Natural killer cell treated with Interleukin-12 subunit alpha and Interleukin-12 subunit beta and Interleukin-15 and Interleukin-18, amount 100 ng/mL, for 72 hours (primary cell): ENCODE measurements around the gene AGER. TPM values are rescaled to one million over a fixed set of nuclear protein-coding genes. Genes with fewer than 3 reads are reported as not detected.
A peak's percentile ranks its signal among the peaks of the same experiment; 100 is the strongest.
"Not testable (repeated sequence)": the region's sequence is repeated elsewhere in the genome, so short reads cannot be mapped to it uniquely, and the experiment has no call there.

ENCODE experiments used
- ATAC-seq, 2 donors: fragments of 150-1000 bp; cut with Tn5 transposase in 1 of 2; sonication (Bioruptor Pico), chemical (Tn5 transposase) in 1 of 2; 2 replicates each; pipeline ENCODE4 v1.10.0; 2021
- DNase-seq: peaks from one replicate; pipeline ENCODE4 v3.0.0; 2022; ENCODE audit warnings: low spot score
- H3K27ac Mint-ChIP-seq, 2 donors: 1 replicate in 1 of 2; 2 replicates in 1 of 2; pipeline ENCODE4 v1.8.0; 2022; ENCODE audit warnings: mixed read lengths in 2 of 2, mild to moderate bottlenecking in 1 of 2, moderate library complexity in 1 of 2
- H3K27me3 Mint-ChIP-seq, 2 donors: 1 replicate in 1 of 2; 2 replicates in 1 of 2; pipeline ENCODE4 v1.8.0; 2022; ENCODE audit warnings: mixed read lengths in 2 of 2
- H3K36me3 Mint-ChIP-seq: one replicate; pipeline ENCODE4 v1.8.0; 2022; ENCODE audit warnings: mixed read lengths
- H3K4me1 Mint-ChIP-seq, 2 donors: 1 replicate in 1 of 2; 2 replicates in 1 of 2; pipeline ENCODE4 v1.8.0; 2022; ENCODE audit warnings: low read depth in 2 of 2, mixed read lengths in 2 of 2, mild to moderate bottlenecking in 1 of 2
- H3K4me3 Mint-ChIP-seq: one replicate; pipeline ENCODE4 v1.8.0; 2022; ENCODE audit warnings: mixed read lengths
- H3K9me3 Mint-ChIP-seq: 2 replicates; pipeline ENCODE4 v1.8.0; 2022; ENCODE audit warnings: mixed read lengths
- total RNA-seq, 2 donors: library from RNA; stranded (reverse); gene quantifications; one replicate each; pipeline ENCODE4 v1.2.3, GENCODE V29; 2022

AGER gene
- total RNA-seq, 2 donors from 2014 or later: 15.0 to 29.7 TPM

GRCh38 chr6:32149932-32150870 lies 33.9 kb downstream of the AGER start:
- Mint-ChIP-seq H3K4me1 (peaks cover 45 to 62% of the 10 kb centered on the region in 2 donors), H3K27ac (peak overlapping the region in 1 of 2 donors; percentile 2), H3K36me3 (no peaks in the 10 kb centered on the region), H3K9me3 (no peaks in the 10 kb centered on the region), H3K4me3 (peak overlapping the region; percentile 50), H3K27me3 (peaks cover 35 to 43% of the 10 kb centered on the region in 2 donors)
- DNase-seq (no peak), ATAC-seq (no peak)

- Mint-ChIP-seq H3K4me1 (peaks cover 36 to 52% of the 10 kb centered on the region in 2 donors), H3K27me3 (peaks cover 35 to 43% of the 10 kb centered on the region in 2 donors), H3K4me3 (peak overlapping the region; percentile 85), H3K9me3 (no peaks in the 10 kb centered on the region), H3K36me3 (no peaks in the 10 kb centered on the region), H3K27ac (peak overlapping the region; percentile 51 to 80)
- ATAC-seq (peak; percentile 22 to 40), DNase-seq (no peak)
Measured at GRCh38 chr6:32149092-32149755, 34.8 kb downstream of the AGER start.

GRCh38 chr6:32148289-32149091 lies 35.6 kb downstream of the AGER start:
- DNase-seq: peak; percentile 82
- no peaks in the 10 kb centered on the region for H3K9me3 Mint-ChIP-seq
- H3K27ac Mint-ChIP-seq: peak overlapping the region; percentile 51 to 80
- H3K4me3 Mint-ChIP-seq: peak overlapping the region; percentile 85
- H3K36me3 Mint-ChIP-seq: no peaks in the 10 kb centered on the region
- ATAC-seq: peak; percentile 90 to 95
- H3K4me1 Mint-ChIP-seq: peaks cover 32 to 46% of the 10 kb centered on the region in 2 donors
- peaks cover 35 to 43% of the 10 kb centered on the region in 2 donors for H3K27me3 Mint-ChIP-seq

GRCh38 chr6:32147401-32148132 lies 36.5 kb downstream of the AGER start:
- H3K27ac Mint-ChIP-seq: peak overlapping the region in 1 of 2 donors; percentile 51
- no peak for DNase-seq
- ATAC-seq: no peak
- peaks cover 35 to 43% of the 10 kb centered on the region in 2 donors for H3K27me3 Mint-ChIP-seq
- no peaks in the 10 kb centered on the region for H3K9me3 Mint-ChIP-seq
- peaks cover 32 to 40% of the 10 kb centered on the region in 2 donors for H3K4me1 Mint-ChIP-seq
- H3K4me3 Mint-ChIP-seq: peak overlapping the region; percentile 85
- H3K36me3 Mint-ChIP-seq: no peaks in the 10 kb centered on the region

GRCh38 chr6:32146687-32147086 lies 37.4 kb downstream of the AGER start:
- no peaks in the 10 kb centered on the region for H3K9me3 Mint-ChIP-seq
- H3K27ac Mint-ChIP-seq: no peak overlapping the region
- peaks cover 40 to 51% of the 10 kb centered on the region in 2 donors for H3K27me3 Mint-ChIP-seq
- ATAC-seq (no peak), DNase-seq (no peak)
- no peak overlapping the region for H3K4me3 Mint-ChIP-seq
- peaks cover 32 to 36% of the 10 kb centered on the region in 2 donors for H3K4me1 Mint-ChIP-seq
- no peaks in the 10 kb centered on the region for H3K36me3 Mint-ChIP-seq

GRCh38 chr6:32146287-32146686 lies 37.8 kb downstream of the AGER start:
- no peak for ATAC-seq
- no peak for DNase-seq
- H3K27ac Mint-ChIP-seq: no peak overlapping the region
- peaks cover 38 to 50% of the 10 kb centered on the region in 2 donors for H3K27me3 Mint-ChIP-seq
- H3K9me3 Mint-ChIP-seq: no peaks in the 10 kb centered on the region
- H3K4me3 Mint-ChIP-seq: no peak overlapping the region
- H3K4me1 Mint-ChIP-seq: peaks cover 31 to 34% of the 10 kb centered on the region in 2 donors
- no peaks in the 10 kb centered on the region for H3K36me3 Mint-ChIP-seq

GRCh38 chr6:32144238-32144637 lies 39.8 kb downstream of the AGER start:
- not testable (repeated sequence) for H3K27ac Mint-ChIP-seq, H3K36me3 Mint-ChIP-seq, H3K9me3 Mint-ChIP-seq, ATAC-seq, DNase-seq, H3K4me3 Mint-ChIP-seq
- peaks cover 20 to 22% of the 10 kb centered on the region in 2 donors for H3K4me1 Mint-ChIP-seq
- H3K27me3 Mint-ChIP-seq: peaks cover 25 to 41% of the 10 kb centered on the region in 2 donors

- no peak for ATAC-seq
- no peaks in the 10 kb centered on the region for H3K4me1 Mint-ChIP-seq
- H3K27ac Mint-ChIP-seq: no peak overlapping the region
Measured at GRCh38 chr6:32140420-32141046, 43.5 kb downstream of the AGER start.

GRCh38 chr6:32139590-32139989 lies 44.5 kb downstream of the AGER start:
- H3K27me3 Mint-ChIP-seq: peaks cover 9 to 18% of the 10 kb centered on the region in 2 donors
- H3K27ac Mint-ChIP-seq: no peak overlapping the region
- no peaks in the 10 kb centered on the region for H3K36me3 Mint-ChIP-seq
- DNase-seq (no peak), ATAC-seq (no peak)
- no peaks in the 10 kb centered on the region for H3K9me3 Mint-ChIP-seq
- no peak overlapping the region for H3K4me3 Mint-ChIP-seq
- H3K4me1 Mint-ChIP-seq: no peaks in the 10 kb centered on the region

More at GRCh38 chr6:32140420-32141046, 43.5 kb downstream of the AGER start:
- Mint-ChIP-seq H3K36me3 (no peaks in the 10 kb centered on the region), H3K4me3 (no peak overlapping the region), H3K27me3 (peaks cover 6 to 18% of the 10 kb centered on the region in 2 donors), H3K9me3 (no peaks in the 10 kb centered on the region)
- no peak for DNase-seq

- no peak for ATAC-seq
- DNase-seq: no peak
- Mint-ChIP-seq H3K4me1 (no peaks in the 10 kb centered on the region), H3K9me3 (no peaks in the 10 kb centered on the region), H3K4me3 (no peak overlapping the region), H3K27ac (no peak overlapping the region), H3K27me3 (peaks cover 9 to 18% of the 10 kb centered on the region in 2 donors), H3K36me3 (no peaks in the 10 kb centered on the region)
Measured at GRCh38 chr6:32137454-32137853, 46.6 kb downstream of the AGER start.

- Mint-ChIP-seq H3K9me3 (no peaks in the 10 kb centered on the region), H3K36me3 (no peaks in the 10 kb centered on the region), H3K4me1 (peaks cover 13 to 14% of the 10 kb centered on the region in 2 donors), H3K27ac (no peak overlapping the region), H3K27me3 (peaks cover 0 to 3% of the 10 kb centered on the region in 2 donors), H3K4me3 (no peak overlapping the region)
- DNase-seq: no peak
- ATAC-seq: no peak
Measured at GRCh38 chr6:32133786-32134185, 50.3 kb downstream of the AGER start.

- H3K36me3 Mint-ChIP-seq: peaks cover under 1% of the 10 kb centered on the region
- no peak for DNase-seq
- H3K4me1 Mint-ChIP-seq: peaks cover 24 to 27% of the 10 kb centered on the region in 2 donors
- ATAC-seq: no peak
- H3K9me3 Mint-ChIP-seq: no peaks in the 10 kb centered on the region
- no peak overlapping the region for H3K4me3 Mint-ChIP-seq
- H3K27me3 Mint-ChIP-seq: peaks cover 0 to 3% of the 10 kb centered on the region in 2 donors
- H3K27ac Mint-ChIP-seq: no peak overlapping the region
Measured at GRCh38 chr6:32132110-32132509, 51.9 kb downstream of the AGER start.
